Breast epithelium (tissue), 4 donors: ENCODE measurements around the gene JCAD. TPM values are rescaled to one million over a fixed set of nuclear protein-coding genes. Genes with fewer than 3 reads are reported as not detected.

Experiments
- DNase-seq, 2 donors: peaks; one replicate each; pipeline ENCODE4 v3.0.0-alpha.2; 2019; ENCODE audit warnings: low spot score in 2 of 2
- H3K27ac ChIP-seq, 2 donors: fragments of 200-600 bp; sonication (generic) in 1 of 2; one replicate each; pipeline ENCODE4 v1.5.1; 2016 to 2019; ENCODE audit warnings: mild to moderate bottlenecking in 1 of 2
- H3K27me3 ChIP-seq, 2 donors: fragments of 200-600 bp; sonication (generic) in 1 of 2; one replicate each; pipeline versions ENCODE4 v1.5.1 to v1.6.0; 2017 to 2019; ENCODE audit warnings: control low read depth in 1 of 2, mild to moderate bottlenecking in 1 of 2
- H3K36me3 ChIP-seq: fragments of 200-600 bp; one replicate; pipeline ENCODE4 v1.5.1; 2019
- H3K4me1 ChIP-seq, 2 donors: fragments of 200-600 bp; sonication (generic); one replicate each; pipeline ENCODE4 v1.5.1; 2016 to 2019; ENCODE audit warnings: control low read depth in 1 of 2
- H3K4me3 ChIP-seq, 3 donors: fragments of 200-600 bp; sonication (generic); 1 replicate in 2 of 3; 2 replicates in 1 of 3; pipeline ENCODE4 v1.5.1; 2016 to 2019; ENCODE audit warnings: mild to moderate bottlenecking in 3 of 3, moderate library complexity in 2 of 3
- H3K9me3 ChIP-seq, 2 donors: fragments of 200-600 bp; sonication (generic) in 1 of 2; one replicate each; pipeline ENCODE4 v1.5.1; 2016 to 2019; ENCODE audit warnings: control low read depth in 1 of 2
- CTCF ChIP-seq, 3 donors: fragments of 450-650 bp; IDR thresholded peaks; one replicate each; pipeline ENCODE4 v1.5.1; 2016 to 2017; ENCODE audit warnings: antibody characterized with exemption in 3 of 3, mild to moderate bottlenecking in 3 of 3, moderate library complexity in 3 of 3
- POLR2A ChIP-seq: fragments of 450-650 bp; IDR thresholded peaks from one replicate; pipeline ENCODE4 v1.6.1; 2016; ENCODE audit warnings: antibody characterized with exemption, mild to moderate bottlenecking, moderate library complexity
- POLR2AphosphoS5 ChIP-seq, 3 donors: sonication (generic); formaldehyde crosslinking; IDR thresholded peaks; one replicate each; pipeline ENCODE4 v1.6.1; 2017; ENCODE audit warnings: antibody characterized with exemption in 3 of 3
- intact Hi-C: fragments of 100-400 bp; cut with DNase I; formaldehyde crosslinking; loops from one replicate; pipeline ENCODE4 v1.15.1; 2023; ENCODE audit warnings: low total_unique reads
- total RNA-seq, 3 donors: library from RNA; depleted of rRNA; stranded (reverse); fragments of >200 nt; gene quantifications; one replicate each; pipeline ENCODE4 v1.1.0, GENCODE V29; 2016

The JCAD gene
- total RNA-seq, 3 donors from 2014 or later = 11.1 to 69.3 (median 16.1) TPM

GRCh38 chr10:30036341-30036740, 23.0 kb downstream of the JCAD start:
- Histone ChIP-seq H3K27me3 (no peaks in the 10 kb centered on the region), H3K27ac (no peak overlapping the region), H3K36me3 (no peaks in the 10 kb centered on the region), H3K9me3 (no peaks in the 10 kb centered on the region), H3K4me3 (no peak overlapping the region), H3K4me1 (no peaks in the 10 kb centered on the region)
- DNase-seq = no peak
- intact Hi-C loops = no loop called here
- no peak for TF ChIP-seq CTCF (IDR thresholded peaks at IDR 0.05)
- TF ChIP-seq POLR2A = no peak
- no peak for TF ChIP-seq POLR2AphosphoS5 (IDR thresholded peaks at IDR 0.05)

- Histone ChIP-seq H3K4me3 (no peak overlapping the region), H3K9me3 (no peaks in the 10 kb centered on the region), H3K27me3 (no peaks in the 10 kb centered on the region), H3K27ac (no peak overlapping the region), H3K4me1 (no peaks in the 10 kb centered on the region), H3K36me3 (no peaks in the 10 kb centered on the region)
- intact Hi-C loops = no loop called here
- no peak for DNase-seq
- no peak for TF ChIP-seq POLR2A
- no peak for TF ChIP-seq CTCF (IDR thresholded peaks at IDR 0.05)
- TF ChIP-seq POLR2AphosphoS5 (IDR thresholded peaks at IDR 0.05) = no peak
These were observed 24.8 kb downstream of the JCAD start for GRCh38 chr10:30034433-30035137.

- H3K4me3 ChIP-seq = no peak overlapping the region
- H3K36me3 ChIP-seq = no peaks in the 10 kb centered on the region
- DNase-seq = no peak
- no peak overlapping the region for H3K27ac ChIP-seq
- TF ChIP-seq POLR2AphosphoS5 (IDR thresholded peaks at IDR 0.05) (no peak), CTCF (IDR thresholded peaks at IDR 0.05) (no peak)
- H3K27me3 ChIP-seq = no peaks in the 10 kb centered on the region
- H3K4me1 ChIP-seq = no peaks in the 10 kb centered on the region
- intact Hi-C loops = no loop called here
- H3K9me3 ChIP-seq = no peaks in the 10 kb centered on the region
These were observed 27.3 kb downstream of the JCAD start for GRCh38 chr10:30032125-30032524.

- Histone ChIP-seq H3K9me3 (no peaks in the 10 kb centered on the region), H3K4me1 (no peaks in the 10 kb centered on the region), H3K27ac (no peak overlapping the region), H3K36me3 (no peaks in the 10 kb centered on the region), H3K27me3 (no peaks in the 10 kb centered on the region), H3K4me3 (no peak overlapping the region)
- DNase-seq = no peak
- no peak for TF ChIP-seq CTCF (IDR thresholded peaks at IDR 0.05)
- no peak for TF ChIP-seq POLR2AphosphoS5 (IDR thresholded peaks at IDR 0.05)
- no peak for TF ChIP-seq POLR2A
- intact Hi-C loops = loop anchor here (2.0 kb wide), 1 partner anchor 75 kb away; no protein-coding TSS in a partner anchor
These were observed 29.5 kb downstream of the JCAD start for GRCh38 chr10:30029872-30030256.

GRCh38 chr10:30029164-30029871, 30.1 kb downstream of the JCAD start:
- Histone ChIP-seq H3K4me1 (no peaks in the 10 kb centered on the region), H3K4me3 (no peak overlapping the region), H3K27me3 (no peaks in the 10 kb centered on the region), H3K27ac (no peak overlapping the region), H3K9me3 (no peaks in the 10 kb centered on the region), H3K36me3 (no peaks in the 10 kb centered on the region)
- no peak for DNase-seq
- intact Hi-C loops = loop anchor here (2.0 kb wide), 1 partner anchor 75 kb away; no protein-coding TSS in a partner anchor
- TF ChIP-seq POLR2A (no peak), CTCF (IDR thresholded peaks at IDR 0.05) (no peak), POLR2AphosphoS5 (IDR thresholded peaks at IDR 0.05) (no peak)
